ENCODE measurements around the gene GLI3. TPM values are rescaled to one million over a fixed set of nuclear protein-coding genes. Genes with fewer than 3 reads are reported as not detected.

Gene GLI3
- total and polyA plus RNA-seq, 2 of the 4 experiments (the other 2 are of a cell fraction), result 1.3 to 3.9 TPM

GRCh38 chr7:42154173-42154572, 82.8 kb downstream of the GLI3 start:
- Histone ChIP-seq H3K56ac (ENCODE audit: extremely low read depth, insufficient read depth, low read length) (no peak overlapping the region), H3K14ac (replicated peaks; ENCODE audit: low read depth, low read length) (no peak overlapping the region), H3K4me1 (ENCODE audit: control insufficient read depth, insufficient read depth, low read length) (peaks cover 9% of the 10 kb centered on the region; the same call in 1 of the 2 replicates), H3K79me1 (ENCODE audit: low read depth in 1 of 2, low read length in 2 of 2) (peaks cover 18 to 23% of the 10 kb centered on the region in 2 experiments; a peak in 3 of 4 replicates), H3K23ac (ENCODE audit: low read depth, low read length) (no peak overlapping the region), H3K4ac (ENCODE audit: low read depth, low read length) (no peak overlapping the region), H3K9ac (ENCODE audit: low read depth, low read length) (no peak overlapping the region), H2BK120ac (ENCODE audit: low read depth, low read length) (no peak overlapping the region), H3K27ac (ENCODE audit: insufficient read depth, low read length) (no peak overlapping the region), H4K91ac (ENCODE audit: insufficient read depth, low read depth, low read length) (no peak overlapping the region), H3K4me3 (ENCODE audit: insufficient read depth, low read depth, low read length) (no peak overlapping the region), H4K8ac (ENCODE audit: low read depth in 2 of 2, low read length in 2 of 2) (no peak overlapping the region), H2AK9ac (replicated peaks; ENCODE audit: low read depth, low read length, poor library complexity) (no peak overlapping the region), H4K5ac (ENCODE audit: low read depth, low read length) (no peak overlapping the region), H2BK15ac (ENCODE audit: low read depth, low read length) (no peak overlapping the region), H3K4me2 (ENCODE audit: low read depth, low read length) (no peak overlapping the region), H3K18ac (ENCODE audit: low read depth, low read length) (no peak overlapping the region), H2BK20ac (ENCODE audit: low read depth, low read length) (no peak overlapping the region), H3K9me1 (ENCODE audit: insufficient read depth, low read length) (peaks cover 3% of the 10 kb centered on the region; the same call in 1 of the 2 replicates), H3K27me3 (ENCODE audit: control insufficient read depth, insufficient read depth, low read length) (no peaks in the 10 kb centered on the region), H4K20me1 (ENCODE audit: insufficient read depth, low read length) (0 out of 2 replicates have a peak, but pooled peaks cover 4% of the 10 kb centered on the region), H2AFZ (replicated peaks; ENCODE audit: low read length, poor library complexity) (no peak overlapping the region), H2AK5ac (ENCODE audit: low read depth, low read length) (no peak overlapping the region), H3K9me3 (ENCODE audit: control insufficient read depth, insufficient read depth, low read length) (no peaks in the 10 kb centered on the region), H2BK5ac (ENCODE audit: low read depth, low read length, poor library complexity, severe bottlenecking) (no peak overlapping the region), H3K36me3 (ENCODE audit: control insufficient read depth, insufficient read depth, low read length) (no peaks in the 10 kb centered on the region)
- intact Hi-C loops (cut with micrococcal nuclease) (loop anchor here (5.0 kb wide), 1 partner anchor 83 kb away; the partner anchor contains the start of gene GLI3), in situ Hi-C loops (cut with MboI; ENCODE audit: low sequenced_read_pairs) (no loop called here), dilution Hi-C loops (cut with HindIII; ENCODE audit: low sequenced_read_pairs, unreplicated experiment) (no loop called here)
- CTCF ChIA-PET, result interaction anchor here (1.4 kb wide), 1 partner anchor 175 kb away, joined by 3 read pairs; no protein-coding TSS in a partner anchor
- POLR2A ChIA-PET (ENCODE audit: unreplicated experiment), result no interaction called here
- 60% methylated on average over 1 of the region's 9 CpGs; no CpG with 5 or more reads in 1 of the 2 experiments for WGBS, 2 experiments (ENCODE audit: extremely low coverage in 2 of 2, insufficient read length in 1 of 2)
- BruUV-seq (replicated peaks), result no TSS peak
- DNase-seq, result no peak
- TF ChIP-seq USF2 (IDR thresholded peaks at IDR 0.05; ENCODE audit: low read depth, low read length) (no peak), CHD1 (IDR thresholded peaks at IDR 0.05; ENCODE audit: low read depth, low read length) (no peak), ELK1 (IDR thresholded peaks at IDR 0.05; ENCODE audit: borderline replicate concordance, low read depth, low read length) (no peak), NFE2L2 (IDR thresholded peaks at IDR 0.05; ENCODE audit: low read depth, low read length) (no peak), POLR2A (IDR thresholded peaks at IDR 0.05; ENCODE audit: low read depth, low read length) (no peak), FOS (IDR thresholded peaks at IDR 0.05; ENCODE audit: low read depth, low read length) (no peak), MAFK (IDR thresholded peaks at IDR 0.05; ENCODE audit: low read depth, low read length) (no peak), MXI1 (IDR thresholded peaks at IDR 0.05; ENCODE audit: borderline replicate concordance, low read depth, low read length) (no peak), CTCF (conservative IDR thresholded peaks at IDR 0.05; ENCODE audit: low read depth, low read length) (no peak), CEBPB (IDR thresholded peaks at IDR 0.05; ENCODE audit: low read depth, low read length) (no peak)
- no peak for ATAC-seq (ENCODE audit: low read depth)

Measured in IMR-90 (cell line).